SW 1271 (cell line): ENCODE results near the gene MPC1L.
"Not testable (repeated sequence)": the region's sequence is repeated elsewhere in the genome, so short reads cannot be mapped to it uniquely, and the experiment has no call there.

ENCODE experiments used
- DNase-seq, 2 experiments: peaks; one replicate each; lab custom pipeline; 2025; lab: John Stamatoyannopoulos, UW

MPC1L gene

DNA sequence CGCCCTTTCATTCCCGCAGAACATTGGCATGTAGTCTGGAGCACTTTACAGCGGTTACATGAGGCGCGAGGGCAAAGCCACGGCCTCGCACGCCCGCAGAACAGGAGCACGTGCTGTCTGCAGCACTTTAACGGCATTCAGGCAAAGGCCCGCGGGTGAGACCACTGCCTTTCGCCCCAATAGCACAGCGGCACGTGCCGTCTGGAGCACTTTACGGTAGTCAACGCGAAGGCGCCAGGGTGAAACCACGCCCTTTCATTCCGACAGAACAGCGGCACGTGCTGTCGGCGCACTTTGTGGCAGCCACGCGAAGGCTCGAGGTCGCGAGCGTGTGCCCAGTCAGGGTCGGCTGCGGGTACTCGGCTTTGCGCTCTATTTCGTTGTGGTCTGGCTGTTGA lies at the start of gene MPC1L:
MPC1L (plus strand) TSS at position 290 of the 398 bp plus-strand sequence. CDS start 138 bp downstream, outside the sequence.
- no peak for DNase-seq

DNA sequence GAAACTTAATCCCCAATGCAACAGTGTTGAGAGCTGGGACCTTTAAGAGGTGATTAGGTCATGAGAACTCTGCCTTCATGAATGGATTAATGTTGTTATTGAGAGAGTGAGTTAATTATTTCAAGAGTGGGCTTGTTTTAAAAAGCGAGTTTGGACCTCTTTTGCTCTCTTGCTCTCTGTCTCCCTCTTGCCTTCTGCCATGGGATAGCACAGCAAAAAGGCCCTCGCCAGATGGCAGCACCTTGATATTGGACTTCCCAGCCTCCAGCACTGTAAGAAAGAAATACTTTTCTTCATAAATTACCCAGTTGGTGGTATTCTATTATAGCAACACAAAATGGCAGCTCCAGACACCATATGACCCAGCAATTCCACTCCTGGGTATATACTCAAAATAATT lies 49.5 kb upstream of the MPC1L start:
- DNase-seq: no peak

DNA sequence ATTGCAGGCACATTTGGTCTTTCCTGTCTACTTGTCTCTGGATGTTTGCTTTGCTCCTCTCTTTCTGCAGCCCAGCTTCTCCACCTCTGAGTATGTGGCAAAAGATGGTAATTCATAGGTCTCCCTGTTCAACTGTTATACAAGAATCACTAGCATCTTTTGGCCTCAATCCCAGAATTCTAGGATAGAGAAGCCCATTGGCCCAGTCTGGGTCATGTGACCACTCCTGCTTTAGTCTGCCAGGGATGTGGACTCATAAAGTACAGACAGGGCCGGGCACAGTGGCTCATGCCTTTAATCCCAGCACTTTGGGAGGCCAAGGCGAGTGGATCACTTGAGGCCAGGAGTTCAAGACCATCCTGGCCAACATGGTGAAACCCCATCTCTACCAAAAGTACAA lies 47.8 kb upstream of the MPC1L start:
- not testable (repeated sequence) for DNase-seq

DNA sequence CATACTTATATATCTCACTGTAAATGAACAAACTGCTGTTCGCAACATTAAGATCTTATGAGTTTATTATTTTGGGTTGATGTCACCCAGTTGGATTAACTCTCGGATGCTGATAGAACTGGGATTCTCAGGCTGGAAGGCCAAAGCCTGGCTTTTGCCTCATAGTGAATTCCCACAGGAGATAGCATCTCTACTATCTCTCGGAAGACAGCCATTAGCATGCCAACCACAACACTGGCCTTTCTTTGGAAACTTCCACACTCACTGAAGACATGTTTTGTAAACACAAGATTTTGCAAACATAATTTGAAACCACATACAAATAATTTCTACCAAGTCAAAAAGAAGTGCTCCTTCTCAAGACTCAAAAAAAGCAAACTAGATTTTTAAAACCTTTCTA lies 46.9 kb upstream of the MPC1L start:
- DNase-seq: no peak

DNA sequence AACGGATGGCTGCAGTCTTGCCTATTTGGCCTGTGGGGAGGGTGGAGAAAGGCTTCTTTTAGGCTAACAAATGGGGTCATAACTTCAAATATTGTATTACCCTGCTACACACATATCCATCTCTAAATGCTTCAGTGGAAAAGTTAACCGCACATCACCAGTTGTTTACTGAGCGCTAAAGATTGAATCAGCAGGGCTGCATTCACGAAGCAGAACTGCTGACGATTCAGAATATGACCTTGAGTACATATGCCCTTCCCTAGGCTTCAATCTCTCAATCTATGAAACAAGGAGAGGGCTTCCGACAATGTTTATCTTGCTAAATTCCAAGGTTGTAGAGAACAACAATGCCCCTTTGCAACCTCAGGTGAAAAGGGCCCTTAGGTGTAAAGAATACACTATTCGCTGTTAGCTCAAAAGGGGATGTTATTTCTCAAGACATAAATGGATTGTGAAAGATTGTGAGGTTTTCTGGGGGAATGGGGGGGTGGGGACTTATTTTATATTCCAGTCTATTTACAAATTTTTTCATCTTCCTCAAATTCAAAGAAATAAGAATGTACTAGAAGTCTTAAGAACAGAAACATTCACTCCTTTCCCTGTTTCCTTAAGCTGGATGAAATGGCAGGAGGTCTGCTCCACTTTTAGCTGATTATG lies 45.1 kb upstream of the MPC1L start:
- no peak for DNase-seq

DNA sequence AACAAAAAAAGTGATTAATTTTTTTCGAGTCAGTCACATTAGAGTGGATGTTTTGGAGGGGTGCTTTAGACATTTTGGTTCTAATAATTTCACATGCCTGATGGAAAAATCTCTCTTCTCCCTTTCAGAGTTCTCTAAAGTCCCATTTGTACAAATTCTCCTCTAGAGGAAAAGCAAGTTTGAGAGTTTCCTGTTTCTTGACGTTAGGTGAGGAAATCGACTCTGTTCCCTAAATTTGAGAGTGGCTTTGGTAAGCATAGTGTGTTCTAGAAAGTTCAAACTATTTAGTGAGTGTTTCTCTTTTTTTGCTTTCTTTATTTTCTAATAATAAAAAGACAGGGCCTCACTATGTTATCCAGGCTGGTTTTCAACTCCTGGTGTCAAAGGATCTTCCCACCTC lies 44.1 kb upstream of the MPC1L start:
- no peak for DNase-seq

DNA sequence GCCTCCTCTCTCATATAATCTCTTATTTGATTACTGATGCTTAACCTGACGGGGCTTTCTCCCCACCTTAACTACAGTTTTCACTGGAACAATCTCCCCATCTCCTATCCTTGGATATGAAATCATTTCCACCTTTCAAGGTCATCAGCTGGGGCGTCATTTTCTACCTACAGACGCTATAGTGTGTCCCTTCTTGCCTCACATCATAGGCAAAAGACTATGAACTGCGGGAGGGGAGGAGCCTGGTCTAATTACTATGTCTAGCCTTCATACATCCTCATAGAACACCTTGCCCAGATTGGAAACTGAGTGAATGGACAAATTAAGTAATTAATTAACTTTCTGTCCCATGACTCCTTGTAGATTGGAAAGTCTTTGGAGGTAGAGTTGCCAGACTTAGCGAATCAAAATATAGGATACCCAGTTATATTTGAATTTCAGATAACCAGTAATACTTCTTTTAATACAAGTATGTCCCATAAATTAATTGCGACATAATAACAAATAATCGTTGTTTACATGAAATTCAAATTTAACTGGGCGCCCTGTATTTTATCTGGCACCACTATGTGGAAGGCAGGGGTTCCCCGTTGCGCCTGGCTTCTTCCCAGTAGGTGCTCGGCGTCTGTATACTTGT lies 43.2 kb upstream of the MPC1L start:
- no peak for DNase-seq

DNA sequence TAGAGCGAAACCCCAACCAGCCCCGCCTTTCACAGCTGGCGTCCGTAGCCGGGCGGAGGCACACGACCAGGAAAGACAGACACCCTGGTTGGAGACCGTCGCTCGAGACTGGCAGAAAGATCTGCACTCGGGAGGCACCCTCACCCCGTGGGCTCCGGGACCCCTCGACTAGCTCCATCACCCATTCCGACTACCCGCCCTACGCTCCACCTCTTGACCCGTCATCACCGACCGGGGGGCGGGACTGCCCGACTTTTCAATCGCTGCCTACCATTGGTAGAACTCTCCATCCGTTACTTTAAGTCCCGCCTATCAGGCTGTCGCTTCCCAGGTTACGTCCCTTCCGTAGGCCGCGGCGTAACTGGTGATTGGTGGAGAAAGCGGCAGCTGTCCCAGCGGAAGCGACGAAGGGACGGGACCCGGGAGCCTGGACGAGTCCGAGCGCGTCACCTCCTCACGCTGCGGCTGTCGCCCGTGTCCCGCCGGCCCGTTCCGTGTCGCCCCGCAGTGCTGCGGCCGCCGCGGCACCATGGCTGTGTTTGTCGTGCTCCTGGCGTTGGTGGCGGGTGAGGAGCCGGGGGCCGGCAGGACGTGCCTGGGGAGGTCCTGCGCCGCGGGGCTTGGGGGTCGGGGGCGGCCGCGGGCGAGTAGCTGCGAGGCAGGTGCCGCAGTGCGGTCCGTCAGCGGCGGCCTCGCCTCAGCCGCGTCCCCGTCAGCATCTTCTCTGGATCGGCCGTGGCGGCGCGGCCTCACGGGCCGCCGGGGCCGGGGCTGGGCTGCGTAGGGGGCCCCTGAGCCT lies 42.5 kb upstream of the MPC1L start, which contains the start of gene ATP6AP2:
ATP6AP2 (plus strand) TSS at position 434 of the 799 bp plus-strand sequence; CDS start at position 530, 96 bp downstream.
- DNase-seq: peak; percentile 47 to 79

DNA sequence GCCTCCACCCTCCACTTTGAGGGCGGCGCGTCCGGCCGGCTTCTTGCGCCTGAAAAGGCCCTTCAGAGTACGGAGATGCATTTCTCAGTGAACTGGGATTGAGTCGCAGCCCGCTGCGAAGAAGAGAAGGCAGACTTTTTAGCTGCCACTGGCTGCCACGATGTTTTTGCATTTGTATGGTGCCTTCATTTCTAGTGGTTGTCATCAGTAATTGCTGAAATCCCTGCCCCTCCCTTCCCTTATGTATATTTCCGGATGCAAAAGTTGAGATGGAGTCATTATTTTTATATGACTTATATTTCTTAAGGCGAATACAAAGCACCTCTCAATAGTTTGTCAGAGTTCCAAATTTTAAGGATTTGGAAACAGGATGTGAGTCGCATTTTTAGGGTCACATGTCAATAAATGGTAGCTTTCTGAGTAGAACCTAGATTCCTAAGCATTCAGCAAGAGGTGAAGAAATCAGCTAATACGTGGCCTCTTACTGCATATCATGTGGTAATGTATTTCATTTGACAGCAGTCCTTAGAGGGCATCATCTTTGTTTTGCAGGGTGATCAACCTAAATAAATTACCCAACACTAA lies 41.8 kb upstream of the MPC1L start:
- DNase-seq: no peak

DNA sequence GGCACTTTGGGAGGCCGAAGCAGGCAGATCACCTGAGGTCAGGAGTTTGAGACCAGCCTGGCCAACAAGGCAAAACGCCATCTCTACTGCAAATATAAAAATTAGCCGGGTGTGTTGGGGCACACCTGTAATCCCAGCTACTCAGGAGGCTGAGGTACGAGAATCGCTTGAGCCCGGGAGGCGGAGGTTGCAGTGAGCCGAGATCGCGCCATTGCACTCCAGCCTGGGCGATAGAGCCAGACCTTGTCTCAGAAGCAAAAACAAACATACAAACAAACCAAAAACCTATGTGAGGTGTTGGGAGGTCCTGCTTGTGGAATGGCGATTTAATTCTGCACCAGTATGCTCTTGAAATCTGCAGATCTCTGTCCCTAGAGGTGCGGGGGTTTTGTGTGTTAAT lies 41.0 kb upstream of the MPC1L start:
- DNase-seq: not testable (repeated sequence)

DNA sequence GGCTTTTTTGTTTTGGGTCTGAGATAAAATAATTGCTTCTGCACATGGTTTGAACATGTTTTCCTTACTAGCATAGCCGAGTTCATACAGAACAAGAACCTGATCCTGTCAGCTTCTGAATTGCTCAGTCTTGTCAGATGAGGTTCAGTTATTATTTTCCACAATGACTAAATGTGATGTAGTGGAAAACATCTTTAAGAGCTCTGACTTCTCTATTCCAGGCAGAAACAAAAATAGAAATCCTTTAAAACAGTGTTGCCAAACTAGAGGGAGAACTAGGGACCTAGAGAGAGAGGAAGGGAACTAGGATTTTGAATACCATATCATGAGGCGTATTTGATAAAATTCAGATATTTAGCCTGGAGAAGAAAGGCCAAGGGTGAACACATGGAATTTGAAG lies 40.4 kb upstream of the MPC1L start:
- no peak for DNase-seq

DNA sequence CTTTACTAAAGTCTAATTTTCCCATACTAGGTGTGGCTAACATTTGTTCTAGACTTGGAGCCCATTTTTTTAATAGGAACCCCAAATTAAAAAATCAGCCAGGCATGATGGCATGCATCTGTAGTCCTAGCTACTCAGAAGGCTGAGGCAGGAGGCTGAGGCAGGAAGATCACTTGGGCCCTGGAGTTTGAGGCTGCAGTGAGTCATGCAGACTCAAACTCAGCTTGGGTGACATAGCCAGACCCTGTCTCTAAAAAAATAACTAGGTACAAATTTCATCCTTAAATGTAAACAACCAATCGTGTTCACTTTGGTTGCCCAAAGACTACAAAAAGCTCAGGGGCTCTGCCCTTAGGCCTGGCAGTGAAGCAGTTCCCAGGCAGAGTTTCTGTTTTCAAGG lies 35.6 kb upstream of the MPC1L start:
- DNase-seq: not testable (repeated sequence)

DNA sequence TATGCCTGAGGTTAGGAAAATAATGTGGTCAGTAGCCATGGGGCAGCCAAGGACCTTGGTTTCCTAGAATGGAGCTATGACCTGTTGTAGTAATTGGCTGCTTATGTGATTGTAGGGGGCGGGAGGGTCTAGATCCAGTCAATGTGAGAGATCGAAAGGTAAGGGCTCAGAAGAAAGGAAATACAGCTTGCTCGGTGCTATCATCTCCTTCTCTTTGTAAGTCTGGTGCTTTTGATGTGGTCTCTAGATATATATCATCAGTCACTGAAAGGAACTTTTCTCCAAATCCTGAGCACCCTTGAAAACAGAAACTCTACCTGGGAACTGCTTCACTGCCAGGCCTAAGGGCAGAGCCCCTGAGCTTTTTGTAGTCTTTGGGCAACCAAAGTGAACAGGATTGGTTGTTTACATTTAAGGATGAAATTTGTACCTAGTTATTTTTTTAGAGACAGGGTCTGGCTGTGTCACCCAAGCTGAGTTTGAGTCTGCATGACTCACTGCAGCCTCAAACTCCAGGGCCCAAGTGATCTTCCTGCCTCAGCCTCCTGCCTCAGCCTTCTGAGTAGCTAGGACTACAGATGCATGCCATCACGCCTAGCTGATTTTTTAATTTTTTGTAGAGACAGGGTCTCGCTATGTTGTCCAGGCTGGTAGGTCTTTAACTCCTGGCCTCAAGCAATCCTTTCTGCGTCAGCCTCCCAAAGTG lies 33.5 kb upstream of the MPC1L start:
- not testable (repeated sequence) for DNase-seq

DNA sequence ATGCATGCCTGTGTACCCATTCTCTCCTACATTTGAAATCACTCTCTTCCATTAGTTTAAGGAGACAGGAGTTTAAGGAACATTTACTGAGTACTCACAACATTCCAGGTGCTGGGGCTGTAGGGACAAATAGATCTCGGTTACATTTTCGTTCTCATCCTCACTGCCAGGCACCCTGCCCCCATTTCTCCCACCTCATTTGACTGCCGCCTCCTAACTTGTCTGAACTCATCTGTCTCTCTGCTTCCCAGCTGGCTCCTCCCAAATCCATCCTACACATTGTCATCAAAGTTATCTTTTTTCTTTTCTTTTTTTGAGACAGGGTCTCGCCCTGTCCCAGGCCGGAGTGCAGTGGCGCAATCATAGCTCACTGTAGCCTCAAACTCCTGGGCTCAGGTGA lies 19.8 kb upstream of the MPC1L start:
- DNase-seq: no peak

DNA sequence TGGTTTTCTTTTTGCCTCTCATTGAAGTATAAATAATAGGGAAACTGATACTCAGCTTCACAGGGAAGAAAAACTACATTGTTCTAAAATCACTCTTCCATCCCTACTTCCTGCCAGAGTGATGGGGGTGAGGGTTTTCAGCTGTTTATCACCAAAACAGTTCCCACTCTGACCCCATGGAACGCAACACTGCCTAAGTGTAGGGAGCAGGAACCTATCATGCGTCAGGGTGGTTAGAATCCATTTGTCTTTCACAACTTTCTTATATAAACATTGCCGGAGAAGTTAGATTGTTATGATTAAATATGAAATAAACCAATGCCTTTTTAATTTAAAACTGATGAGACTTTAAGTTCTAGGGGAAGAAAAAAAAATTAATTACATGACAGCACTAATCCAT lies 15.8 kb upstream of the MPC1L start:
- DNase-seq: no peak

DNA sequence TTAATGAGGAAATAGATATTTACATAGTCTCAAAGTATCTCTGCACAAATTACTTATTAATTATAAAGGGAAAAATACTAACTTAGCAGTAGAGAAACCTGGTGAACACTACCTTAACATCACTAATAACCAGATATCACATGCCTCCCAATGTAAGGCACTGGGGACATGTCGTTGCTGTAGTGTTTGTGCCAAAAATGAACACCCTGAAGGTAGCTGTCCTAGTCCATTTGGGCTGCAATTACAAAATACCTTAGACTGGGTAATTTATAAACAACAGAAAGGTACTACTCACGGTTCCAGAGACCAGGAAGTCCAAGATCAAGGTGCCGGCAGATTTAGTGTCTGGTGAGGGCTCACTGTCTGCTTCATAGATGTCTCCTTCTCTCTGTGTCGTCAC lies 10.7 kb upstream of the MPC1L start:
- no peak for DNase-seq

DNA sequence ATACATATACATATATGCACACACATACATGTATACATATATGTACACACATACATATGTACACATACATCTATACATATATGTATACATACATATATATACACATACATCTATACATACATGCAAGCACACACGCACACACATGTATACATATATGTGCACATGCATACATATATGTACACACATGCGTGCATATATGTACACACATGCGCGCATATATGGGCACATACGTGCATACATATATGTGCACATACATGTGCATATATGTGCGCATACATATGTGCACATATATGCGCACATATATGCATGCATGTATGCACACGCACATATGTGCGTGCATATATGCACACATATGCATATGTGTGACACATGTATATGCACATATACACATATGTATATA lies 7.3 kb upstream of the MPC1L start:
- no peak for DNase-seq

DNA sequence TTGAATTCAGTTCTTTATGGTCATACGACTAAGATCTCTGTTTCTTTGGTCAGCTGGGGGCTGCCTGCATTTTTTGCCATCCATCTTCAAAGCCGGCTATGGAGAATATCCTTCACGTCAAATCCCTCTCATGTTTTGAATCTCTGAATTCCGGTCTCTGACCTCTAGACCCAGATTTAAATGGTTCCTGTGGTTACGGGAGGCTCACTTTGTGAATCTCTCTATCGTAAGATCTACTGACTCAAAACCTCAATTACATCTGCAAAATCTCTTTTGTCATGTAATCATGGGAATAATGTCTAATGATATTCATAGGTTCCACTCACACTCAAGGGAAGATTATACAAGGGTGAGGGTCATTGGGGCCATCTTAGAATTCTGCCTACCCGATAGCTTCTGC lies 5.7 kb upstream of the MPC1L start:
- DNase-seq: no peak

DNA sequence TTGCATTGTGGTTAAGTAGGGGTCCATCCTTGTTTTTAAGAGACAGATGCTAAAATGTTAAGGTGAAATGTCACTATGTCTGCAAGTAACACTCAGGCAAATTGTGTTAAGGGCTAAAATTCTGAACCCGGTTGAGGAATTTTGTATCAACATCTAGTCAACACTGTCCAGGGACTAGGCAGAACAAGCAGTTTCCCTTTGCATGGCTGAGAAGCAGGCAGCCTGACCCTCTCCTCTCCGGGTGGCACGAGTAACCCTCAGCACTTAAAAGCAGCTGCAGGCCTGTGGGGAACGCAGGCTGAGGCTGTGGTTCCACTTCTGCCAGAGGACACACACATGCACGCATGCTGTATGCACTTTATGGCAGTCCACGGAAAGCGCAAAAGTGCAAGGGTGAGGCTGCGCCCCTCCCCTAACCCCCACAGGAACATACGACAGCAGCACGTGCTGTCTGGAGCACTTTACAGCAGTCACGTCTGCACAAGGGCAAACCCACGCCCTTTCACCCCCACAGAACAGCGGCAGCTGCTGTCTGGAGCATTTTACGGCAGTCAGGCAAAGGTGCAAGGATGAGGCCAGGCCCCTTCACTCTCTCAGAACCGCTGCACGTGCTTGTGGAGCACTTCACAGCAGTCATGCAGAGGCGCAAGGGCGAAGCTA lies 619 bp upstream of the MPC1L start:
- DNase-seq: no peak

DNA sequence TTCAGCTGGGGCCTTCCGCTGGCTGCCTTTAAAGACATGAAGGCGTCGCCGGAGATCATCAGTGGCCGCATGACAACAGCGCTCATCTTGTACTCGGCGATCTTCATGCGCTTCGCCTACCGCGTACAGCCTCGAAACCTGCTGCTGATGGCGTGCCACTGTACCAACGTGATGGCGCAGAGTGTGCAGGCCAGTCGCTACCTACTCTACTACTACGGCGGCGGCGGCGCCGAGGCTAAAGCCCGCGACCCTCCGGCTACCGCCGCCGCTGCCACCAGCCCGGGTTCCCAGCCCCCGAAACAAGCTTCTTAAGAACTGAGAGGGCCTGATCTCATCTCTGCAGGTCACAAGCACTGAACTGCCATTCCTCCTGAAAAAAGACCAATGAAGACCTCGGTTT lies 437 bp downstream of the MPC1L start:
- DNase-seq: no peak

DNA sequence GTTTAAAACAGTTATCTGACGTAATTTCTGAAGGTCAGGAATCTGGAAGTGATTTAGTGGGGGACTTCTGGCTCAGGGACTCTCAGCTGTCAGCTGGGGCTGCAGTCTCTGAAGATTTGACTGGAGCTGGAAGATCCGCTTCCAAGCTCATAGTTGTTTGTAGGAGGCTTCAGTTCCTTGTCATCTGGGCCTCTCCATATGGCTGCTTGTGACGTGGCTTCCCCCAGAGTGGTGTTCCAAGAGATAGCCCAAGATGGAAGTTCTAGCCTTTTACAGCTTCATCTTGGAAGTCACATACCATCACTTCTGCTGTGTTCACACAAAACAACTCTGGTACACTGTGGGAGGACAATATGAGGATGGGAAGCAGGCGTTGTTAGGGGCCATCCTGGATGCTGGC lies 2.1 kb downstream of the MPC1L start:
- no peak for DNase-seq

DNA sequence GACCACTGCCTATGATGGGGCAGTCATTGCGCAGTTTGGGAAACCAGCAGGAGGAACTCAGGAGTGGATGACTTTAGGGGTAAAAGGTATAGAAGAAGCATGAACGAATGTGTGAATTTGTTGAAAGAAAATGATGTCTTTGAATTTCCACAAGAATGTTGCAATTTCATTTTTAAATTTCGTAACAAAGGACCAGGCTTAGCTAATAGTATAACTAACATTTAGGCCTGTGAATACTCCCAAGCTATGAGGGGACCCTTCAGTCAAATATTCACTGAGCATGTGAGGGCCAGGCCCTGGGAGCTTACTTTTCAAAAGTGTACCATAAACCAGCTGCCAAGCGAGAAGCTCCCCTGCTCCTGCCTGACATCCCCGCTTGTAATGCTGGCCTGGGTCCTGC lies 5.3 kb downstream of the MPC1L start:
- DNase-seq: no peak
